Astrocyte of the cerebellum (primary cell): ENCODE results near the gene KRT36.

Source experiments
- DNase-seq: peaks from one replicate; pipeline ENCODE4 v3.0.0-alpha.2; 2011; ENCODE audit warnings: low read depth
- H3K4me3 ChIP-seq: 2 replicates; pipeline ENCODE4 v1.5.1; 2011; ENCODE audit warnings: mild to moderate bottlenecking, low read depth, low read length, moderate library complexity
- in situ Hi-C: cut with HindIII; loops from 2 replicates; pipeline ENCODE4 v1.10.0; 2017; ENCODE audit warnings: low sequenced_read_pairs
- TF ChIP-seq, protein P1 (sequence below): IDR thresholded peaks from 2 replicates; pipeline ENCODE4 v1.5.1; 2012; ENCODE audit warnings: low read length, low read depth, moderate library complexity, mild to moderate bottlenecking; ENCODE audit errors: missing control alignments

The KRT36 gene

GRCh38 chr17:41522301-41523224 is 32.9 kb upstream of the KRT36 start:
- in situ Hi-C loops, result no loop called here

DNA sequence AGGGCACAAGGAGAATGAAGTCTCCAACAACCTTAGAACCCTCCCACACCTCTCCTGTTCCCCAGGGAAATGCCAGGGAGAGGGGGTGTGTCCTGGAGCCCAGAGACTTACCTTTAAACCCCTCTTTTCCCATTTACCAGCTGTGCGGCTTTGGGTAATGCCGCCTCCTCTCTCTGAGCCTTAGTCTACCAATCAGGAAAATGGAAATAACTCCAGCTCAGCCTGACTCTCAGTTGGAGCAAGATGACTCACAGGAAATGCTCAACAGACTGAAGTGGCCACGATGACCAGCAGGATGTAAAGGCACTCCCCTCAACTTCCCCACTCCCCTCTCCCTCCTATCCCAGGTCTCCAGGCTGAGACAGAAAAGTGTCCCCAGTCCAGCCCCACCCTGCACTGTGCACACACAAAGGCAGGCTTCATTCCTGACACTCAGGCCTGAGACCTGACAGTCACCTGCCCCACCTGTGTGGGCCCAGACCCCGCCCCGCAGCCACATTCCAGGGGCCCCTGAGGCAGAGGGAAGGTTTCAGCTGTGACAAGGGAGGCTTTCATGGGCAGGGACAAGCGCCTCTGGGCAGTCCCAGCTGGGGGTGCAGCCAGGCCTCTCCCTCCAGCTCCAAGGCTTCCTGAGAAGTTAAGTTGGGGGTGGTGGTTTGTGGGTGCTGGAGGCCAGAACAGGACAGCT is 32.0 kb upstream of the KRT36 start:
- in situ Hi-C loops, result no loop called here
- H3K4me3 ChIP-seq, result no peak overlapping the region
- TF ChIP-seq, protein P1, sequence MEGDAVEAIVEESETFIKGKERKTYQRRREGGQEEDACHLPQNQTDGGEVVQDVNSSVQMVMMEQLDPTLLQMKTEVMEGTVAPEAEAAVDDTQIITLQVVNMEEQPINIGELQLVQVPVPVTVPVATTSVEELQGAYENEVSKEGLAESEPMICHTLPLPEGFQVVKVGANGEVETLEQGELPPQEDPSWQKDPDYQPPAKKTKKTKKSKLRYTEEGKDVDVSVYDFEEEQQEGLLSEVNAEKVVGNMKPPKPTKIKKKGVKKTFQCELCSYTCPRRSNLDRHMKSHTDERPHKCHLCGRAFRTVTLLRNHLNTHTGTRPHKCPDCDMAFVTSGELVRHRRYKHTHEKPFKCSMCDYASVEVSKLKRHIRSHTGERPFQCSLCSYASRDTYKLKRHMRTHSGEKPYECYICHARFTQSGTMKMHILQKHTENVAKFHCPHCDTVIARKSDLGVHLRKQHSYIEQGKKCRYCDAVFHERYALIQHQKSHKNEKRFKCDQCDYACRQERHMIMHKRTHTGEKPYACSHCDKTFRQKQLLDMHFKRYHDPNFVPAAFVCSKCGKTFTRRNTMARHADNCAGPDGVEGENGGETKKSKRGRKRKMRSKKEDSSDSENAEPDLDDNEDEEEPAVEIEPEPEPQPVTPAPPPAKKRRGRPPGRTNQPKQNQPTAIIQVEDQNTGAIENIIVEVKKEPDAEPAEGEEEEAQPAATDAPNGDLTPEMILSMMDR, result no peak
- DNase-seq, result peak; percentile 27

More at GRCh38 chr17:41522301-41523224, 32.9 kb upstream of the KRT36 start:
- DNase-seq, result no peak
- H3K4me3 ChIP-seq, result no peak overlapping the region
- TF ChIP-seq, protein P1, result no peak

GRCh38 chr17:41520821-41521521 is 31.3 kb upstream of the KRT36 start:
- TF ChIP-seq, protein P1, result no peak
- in situ Hi-C loops, result no loop called here
- no peak overlapping the region for H3K4me3 ChIP-seq
- no peak for DNase-seq

GRCh38 chr17:41519501-41520224 is 30.0 kb upstream of the KRT36 start:
- TF ChIP-seq, protein P1, result no peak
- in situ Hi-C loops, result no loop called here

GRCh38 chr17:41518789-41519449 is 29.2 kb upstream of the KRT36 start, which contains the start of gene KRT15:
Gene KRT15 (minus strand): TSS chr17:41518890. CDS start chr17:41518827, 63 bp downstream.
- H3K4me3 ChIP-seq, result no peak within 1 kb of the TSS
- in situ Hi-C loops, result no loop called here
- DNase-seq, result no peak
- TF ChIP-seq, protein P1, result peak; percentile 2

More at GRCh38 chr17:41519501-41520224, 30.0 kb upstream of the KRT36 start:
- H3K4me3 ChIP-seq, result no peak overlapping the region
- DNase-seq, result no peak
